PFSK-1 (cell line): ENCODE data around the gene OMP.

Experiments
- FOXP2 ChIP-seq: optimal IDR thresholded peaks from 2 replicates; pipeline ENCODE3; 2011; ENCODE audit warnings: borderline replicate concordance, control low read depth, inconsistent platforms; ENCODE audit not compliant: insufficient read depth; ENCODE audit errors: extremely low read length, extremely low read depth
- POLR2AphosphoS5 ChIP-seq: IDR thresholded peaks from 2 replicates; pipeline ENCODE4 v1.6.1; 2012; ENCODE audit warnings: low read depth, mild to moderate bottlenecking, control low read depth, low read length, moderate library complexity
- REST ChIP-seq, 2 experiments: IDR thresholded peaks; 2 replicates each; pipeline versions ENCODE4 v1.6.1 to v1.8.0; 2011 to 2012; ENCODE audit warnings: low read depth in 2 of 2, low read length in 2 of 2, control low read depth in 1 of 2, inconsistent platforms in 1 of 2, mild to moderate bottlenecking in 1 of 2, moderate library complexity in 1 of 2; ENCODE audit not compliant: insufficient read depth in 1 of 2
- SIN3A ChIP-seq: IDR thresholded peaks from 2 replicates; pipeline ENCODE4 v1.6.1; 2012; ENCODE audit warnings: mild to moderate bottlenecking, low read length, moderate library complexity, borderline replicate concordance; ENCODE audit not compliant: insufficient read depth
- TAF1 ChIP-seq: IDR thresholded peaks from 2 replicates; pipeline ENCODE4 v1.6.1; 2012; ENCODE audit warnings: low read length, control low read depth, borderline replicate concordance; ENCODE audit not compliant: insufficient read depth

OMP gene

GRCh38 chr11:77115956-77116355 is 13.3 kb downstream of the OMP start:
- TF ChIP-seq FOXP2, result no peak
- no peak for TF ChIP-seq TAF1
- TF ChIP-seq REST (IDR thresholded peaks at IDR 0.05; ENCODE audit: insufficient read depth in 1 of 2, low read depth in 2 of 2, low read length in 2 of 2), result no peak
- no peak for TF ChIP-seq SIN3A
- no peak for TF ChIP-seq POLR2AphosphoS5

- TF ChIP-seq TAF1, result no peak
- TF ChIP-seq SIN3A, result no peak
- no peak for TF ChIP-seq REST (IDR thresholded peaks at IDR 0.05; ENCODE audit: insufficient read depth in 1 of 2, low read depth in 2 of 2, low read length in 2 of 2)
- TF ChIP-seq FOXP2, result no peak
- no peak for TF ChIP-seq POLR2AphosphoS5
Measured at GRCh38 chr11:77117492-77117891, 14.9 kb downstream of the OMP start.

- no peak for TF ChIP-seq POLR2AphosphoS5
- TF ChIP-seq TAF1, result no peak
- no peak for TF ChIP-seq FOXP2
- TF ChIP-seq REST (IDR thresholded peaks at IDR 0.05; ENCODE audit: insufficient read depth in 1 of 2, low read depth in 2 of 2, low read length in 2 of 2), result no peak
- TF ChIP-seq SIN3A, result no peak
Measured at GRCh38 chr11:77118086-77118485, 15.4 kb downstream of the OMP start.

- TF ChIP-seq POLR2AphosphoS5, result no peak
- TF ChIP-seq REST (IDR thresholded peaks at IDR 0.05; ENCODE audit: insufficient read depth in 1 of 2, low read depth in 2 of 2, low read length in 2 of 2), result no peak
- TF ChIP-seq SIN3A, result no peak
- no peak for TF ChIP-seq FOXP2
- no peak for TF ChIP-seq TAF1
Measured at GRCh38 chr11:77118971-77119370, 16.3 kb downstream of the OMP start.

GRCh38 chr11:77119531-77119936 is 16.9 kb downstream of the OMP start:
- TF ChIP-seq FOXP2 (no peak), SIN3A (no peak), REST (IDR thresholded peaks at IDR 0.05; ENCODE audit: insufficient read depth in 1 of 2, low read depth in 2 of 2, low read length in 2 of 2) (no peak), POLR2AphosphoS5 (no peak), TAF1 (no peak)
